ENCODE results near the gene FBXL20. TPM values are rescaled to one million over a fixed set of nuclear protein-coding genes. Genes with fewer than 3 reads are reported as not detected.

Gene FBXL20
- total and polyA plus RNA-seq, 10 of the 15 experiments (the other 5 are each of a cell fraction or from before 2014, with no cell fraction given): 1.2 to 8.3 (median 4.4) TPM

GRCh38 chr17:39221572-39221971 is 179.9 kb downstream of the FBXL20 start:
- SMC1A ChIA-PET (ENCODE audit: uncharacterized antibody, unreplicated experiment): no interaction called here

More at GRCh38 chr17:39221572-39221971, 179.9 kb downstream of the FBXL20 start:
- BruUV-seq (replicated peaks): no TSS peak
- TF ChIP-seq CUX1 (IDR thresholded peaks at IDR 0.05; ENCODE audit: insufficient replicate concordance, low read depth, low read length) (no peak), YY1 (IDR thresholded peaks at IDR 0.05; ENCODE audit: low read depth, low read length) (no peak), MXI1 (IDR thresholded peaks at IDR 0.05; ENCODE audit: low read depth, low read length) (no peak), PKNOX1 (IDR thresholded peaks at IDR 0.05) (no peak), MYC (IDR thresholded peaks at IDR 0.05; ENCODE audit: insufficient read depth, insufficient read length, insufficient replicate concordance, low read length, severe bottlenecking) (no peak), LARP7 (IDR thresholded peaks at IDR 0.05) (no peak), BCL3 (IDR thresholded peaks at IDR 0.05; ENCODE audit: borderline replicate concordance, insufficient read depth, low read depth, low read length, poor library complexity, severe bottlenecking) (no peak), PAX5 (IDR thresholded peaks at IDR 0.05; ENCODE audit: borderline replicate concordance, low read depth, low read length) (no peak), HSF1 (IDR thresholded peaks at IDR 0.05; ENCODE audit: low read depth, low read length) (no peak), WRNIP1 (IDR thresholded peaks at IDR 0.05; ENCODE audit: borderline replicate concordance, low read depth, low read length) (no peak), SMAD1 (IDR thresholded peaks at IDR 0.05; ENCODE audit: low read depth, partially characterized antibody) (no peak), IKZF1 (conservative IDR thresholded peaks at IDR 0.05) (no peak), TAF1 (IDR thresholded peaks at IDR 0.05; ENCODE audit: borderline replicate concordance, low read depth, low read length) (no peak), POLR2AphosphoS2 (IDR thresholded peaks at IDR 0.05; ENCODE audit: low read depth, low read length) (no peak), CHD4 (IDR thresholded peaks at IDR 0.05) (no peak), RBBP5 (conservative IDR thresholded peaks at IDR 0.05) (no peak)
- Histone ChIP-seq H3K9ac (ENCODE audit: control insufficient read depth, insufficient read depth, low read length) (no peak overlapping the region), H3K27me3 (replicated peaks in 1 of 2; ENCODE audit: control insufficient read depth in 2 of 2, insufficient read depth in 2 of 2, low read length in 1 of 2) (peaks cover 4 to 8% of the 10 kb centered on the region in 2 experiments; a peak in 3 of 4 replicates), H3K4me3 (no peak overlapping the region), H3K36me3 (ENCODE audit: control insufficient read depth in 2 of 2, insufficient read depth in 2 of 2, low read length in 1 of 2) (no peaks in the 10 kb centered on the region), H3K27ac (ENCODE audit: control insufficient read depth, insufficient read depth) (no peak overlapping the region), H4K20me1 (ENCODE audit: control insufficient read depth, insufficient read depth) (no peaks in the 10 kb centered on the region), H3K4me2 (ENCODE audit: control insufficient read depth, insufficient read depth) (no peak overlapping the region), H2AFZ (ENCODE audit: control insufficient read depth, low read depth, low read length) (no peak overlapping the region), H3K79me2 (ENCODE audit: control insufficient read depth, insufficient read depth, low read length) (no peaks in the 10 kb centered on the region), H3K4me1 (ENCODE audit: control insufficient read depth, insufficient read depth, low read length) (no peaks in the 10 kb centered on the region), H3K9me3 (replicated peaks; ENCODE audit: control insufficient read depth, insufficient read depth, low read length) (no peaks in the 10 kb centered on the region)
- ChIA-PET RAD21 (ENCODE audit: unreplicated experiment) (interaction anchor here (0.6 kb wide), 1 partner anchor 130 kb away, joined by 3 read pairs; no protein-coding TSS in a partner anchor), POLR2A (no interaction called here), CTCF (interaction anchor here (0.6 to 1.4 kb wide), 2 partner anchors 11 to 15 kb away, joined by 6 read pairs; no protein-coding TSS in a partner anchor)
- no peak for FAIRE-seq
- DNase-seq (ENCODE audit: low read depth, low spot score): no peak
- in situ Hi-C loops (cut with MboI): no loop called here
- intact Hi-C loops (cut with micrococcal nuclease; ENCODE audit: unreplicated experiment): no loop called here
- WGBS (ENCODE audit: insufficient coverage, insufficient replicate concordance, low lambda C conversion rate, missing lambda C conversion rate): 61% methylated on average over 6 of the region's 6 CpGs
- no peak for ATAC-seq

All from GM12878 (cell line).